OCI-LY1 (cell line): ENCODE data around the gene ZFP1.

Experiments
- H2AFZ ChIP-seq: fragments of 200-600 bp; sonication (generic), shearing (Covaris generic); 2 replicates; pipeline ENCODE4 v1.6.0; 2014; ENCODE audit warnings: antibody characterized with exemption, mild to moderate bottlenecking, low read length
- H3F3A ChIP-seq: fragments of 200-600 bp; sonication (generic), shearing (Covaris generic); 2 replicates; pipeline ENCODE4 v1.6.0; 2014; ENCODE audit warnings: mild to moderate bottlenecking, antibody characterized with exemption, low read length, moderate library complexity; ENCODE audit not compliant: insufficient read depth
- H3K27ac ChIP-seq: fragments of 200-600 bp; sonication (generic); 2 replicates; pipeline ENCODE4 v1.5.1; 2014; ENCODE audit warnings: low read length, mixed run types, mild to moderate bottlenecking, low read depth; ENCODE audit not compliant: poor library complexity, severe bottlenecking
- H3K27me3 ChIP-seq: fragments of 200-600 bp; sonication (generic); 2 replicates; pipeline ENCODE4 v1.6.0; 2014; ENCODE audit warnings: antibody characterized with exemption, mild to moderate bottlenecking, low read length, moderate library complexity; ENCODE audit not compliant: insufficient read depth
- H3K36me3 ChIP-seq: fragments of 200-600 bp; sonication (generic); 2 replicates; pipeline ENCODE4 v1.6.1; 2014; ENCODE audit warnings: mild to moderate bottlenecking, antibody characterized with exemption, low read length, moderate library complexity, mixed read lengths; ENCODE audit not compliant: insufficient read depth
- H3K4me1 ChIP-seq: fragments of 200-600 bp; sonication (generic); 2 replicates; pipeline ENCODE4 v1.5.1; 2014; ENCODE audit warnings: mild to moderate bottlenecking, low read length, moderate library complexity; ENCODE audit not compliant: insufficient read depth, severe bottlenecking
- H3K4me2 ChIP-seq: fragments of 200-600 bp; sonication (generic), shearing (Covaris generic); 2 replicates; pipeline ENCODE4 v1.6.1; 2014; ENCODE audit warnings: low read length
- H3K4me3 ChIP-seq: fragments of 200-600 bp; sonication (generic); 2 replicates; pipeline ENCODE4 v1.5.1; 2014; ENCODE audit warnings: low read length, low read depth, mild to moderate bottlenecking, mixed read lengths; ENCODE audit not compliant: poor library complexity, severe bottlenecking
- H3K79me2 ChIP-seq: fragments of 200-600 bp; shearing (Covaris generic); 2 replicates; pipeline ENCODE4 v1.6.1; 2016; ENCODE audit warnings: mixed run types, low read length, mixed read lengths; ENCODE audit not compliant: insufficient read depth
- H3K9ac ChIP-seq: fragments of 200-600 bp; sonication (generic), shearing (Covaris generic); 2 replicates; pipeline ENCODE4 v1.6.1; 2014; ENCODE audit warnings: mild to moderate bottlenecking, low read length, mixed read lengths
- H3K9me2 ChIP-seq: fragments of 200-600 bp; sonication (generic), shearing (Covaris generic); 2 replicates; pipeline ENCODE4 v1.6.1; 2014; ENCODE audit warnings: low read depth, mild to moderate bottlenecking, low read length, mixed read lengths
- H3K9me3 ChIP-seq: fragments of 200-600 bp; shearing (Covaris generic); 2 replicates; pipeline ENCODE4 v1.6.1; 2014; ENCODE audit warnings: low read length, mixed read lengths
- H4K20me1 ChIP-seq: fragments of 200-600 bp; sonication (generic), shearing (Covaris generic); 2 replicates; pipeline ENCODE4 v1.6.0; 2016; ENCODE audit warnings: mild to moderate bottlenecking, low read length; ENCODE audit not compliant: insufficient read depth
- EZH2 ChIP-seq: fragments of 200-600 bp; sonication (generic), shearing (Covaris generic); IDR thresholded peaks from 2 replicates; pipeline ENCODE4 v1.8.0; 2017; ENCODE audit warnings: borderline replicate concordance, mixed run types, mild to moderate bottlenecking, antibody characterized with exemption, low read length, moderate library complexity, mixed read lengths
- TF ChIP-seq, protein P1 (sequence below): fragments of 200-600 bp; sonication (generic), shearing (Covaris generic); IDR thresholded peaks from 2 replicates; pipeline ENCODE4 v1.5.1; 2017; ENCODE audit warnings: mild to moderate bottlenecking, antibody characterized with exemption, low read length, moderate library complexity, mixed read lengths

The ZFP1 gene

GRCh38 chr16:75138636-75139035 lies 9.7 kb upstream of the ZFP1 start:
- H3K4me3 ChIP-seq, result no peak overlapping the region
- no peak overlapping the region for H2AFZ ChIP-seq
- no peaks in the 10 kb centered on the region for H3K9me3 ChIP-seq
- H4K20me1 ChIP-seq, result no peaks in the 10 kb centered on the region
- no peaks in the 10 kb centered on the region for H3F3A ChIP-seq
- H3K9me2 ChIP-seq, result no peaks in the 10 kb centered on the region
- no peaks in the 10 kb centered on the region for H3K27me3 ChIP-seq
- no peak overlapping the region for H3K9ac ChIP-seq
- TF ChIP-seq, protein P1, sequence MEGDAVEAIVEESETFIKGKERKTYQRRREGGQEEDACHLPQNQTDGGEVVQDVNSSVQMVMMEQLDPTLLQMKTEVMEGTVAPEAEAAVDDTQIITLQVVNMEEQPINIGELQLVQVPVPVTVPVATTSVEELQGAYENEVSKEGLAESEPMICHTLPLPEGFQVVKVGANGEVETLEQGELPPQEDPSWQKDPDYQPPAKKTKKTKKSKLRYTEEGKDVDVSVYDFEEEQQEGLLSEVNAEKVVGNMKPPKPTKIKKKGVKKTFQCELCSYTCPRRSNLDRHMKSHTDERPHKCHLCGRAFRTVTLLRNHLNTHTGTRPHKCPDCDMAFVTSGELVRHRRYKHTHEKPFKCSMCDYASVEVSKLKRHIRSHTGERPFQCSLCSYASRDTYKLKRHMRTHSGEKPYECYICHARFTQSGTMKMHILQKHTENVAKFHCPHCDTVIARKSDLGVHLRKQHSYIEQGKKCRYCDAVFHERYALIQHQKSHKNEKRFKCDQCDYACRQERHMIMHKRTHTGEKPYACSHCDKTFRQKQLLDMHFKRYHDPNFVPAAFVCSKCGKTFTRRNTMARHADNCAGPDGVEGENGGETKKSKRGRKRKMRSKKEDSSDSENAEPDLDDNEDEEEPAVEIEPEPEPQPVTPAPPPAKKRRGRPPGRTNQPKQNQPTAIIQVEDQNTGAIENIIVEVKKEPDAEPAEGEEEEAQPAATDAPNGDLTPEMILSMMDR, result no peak
- no peak for TF ChIP-seq EZH2
- H3K4me1 ChIP-seq, result no peaks in the 10 kb centered on the region
- no peaks in the 10 kb centered on the region for H3K36me3 ChIP-seq
- no peak overlapping the region for H3K27ac ChIP-seq
- H3K4me2 ChIP-seq, result no peak overlapping the region
- H3K79me2 ChIP-seq, result no peaks in the 10 kb centered on the region

DNA sequence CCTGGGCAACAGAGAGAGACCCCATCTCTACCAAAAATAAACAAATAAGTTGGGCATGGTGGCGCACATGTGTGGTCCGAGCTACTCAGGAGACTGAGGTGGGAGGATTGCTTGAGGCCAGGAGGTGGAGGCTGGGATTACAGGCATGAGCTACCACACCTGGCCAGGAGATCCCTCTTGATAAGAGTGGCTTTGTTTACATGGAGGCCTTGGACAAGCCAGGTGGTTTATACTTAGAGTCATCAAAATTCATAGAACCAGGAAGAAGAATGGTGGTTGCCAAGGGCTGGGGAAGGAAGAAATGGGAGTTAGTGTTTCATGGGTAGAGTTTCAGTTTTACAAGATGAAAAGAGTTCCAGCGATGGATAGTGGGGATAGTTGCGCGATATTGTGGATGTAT lies 8.8 kb upstream of the ZFP1 start:
- H3K27ac ChIP-seq, result no peak overlapping the region
- no peaks in the 10 kb centered on the region for H3K4me1 ChIP-seq
- H4K20me1 ChIP-seq, result no peaks in the 10 kb centered on the region
- no peaks in the 10 kb centered on the region for H3K9me3 ChIP-seq
- H3K4me3 ChIP-seq, result no peak overlapping the region
- TF ChIP-seq, protein P1, result no peak
- no peak for TF ChIP-seq EZH2
- no peak overlapping the region for H3K9ac ChIP-seq
- H3K27me3 ChIP-seq, result no peaks in the 10 kb centered on the region
- no peak overlapping the region for H3K4me2 ChIP-seq
- no peaks in the 10 kb centered on the region for H3K79me2 ChIP-seq
- H3K9me2 ChIP-seq, result no peaks in the 10 kb centered on the region
- H3F3A ChIP-seq, result no peaks in the 10 kb centered on the region
- no peaks in the 10 kb centered on the region for H3K36me3 ChIP-seq
- no peak overlapping the region for H2AFZ ChIP-seq

DNA sequence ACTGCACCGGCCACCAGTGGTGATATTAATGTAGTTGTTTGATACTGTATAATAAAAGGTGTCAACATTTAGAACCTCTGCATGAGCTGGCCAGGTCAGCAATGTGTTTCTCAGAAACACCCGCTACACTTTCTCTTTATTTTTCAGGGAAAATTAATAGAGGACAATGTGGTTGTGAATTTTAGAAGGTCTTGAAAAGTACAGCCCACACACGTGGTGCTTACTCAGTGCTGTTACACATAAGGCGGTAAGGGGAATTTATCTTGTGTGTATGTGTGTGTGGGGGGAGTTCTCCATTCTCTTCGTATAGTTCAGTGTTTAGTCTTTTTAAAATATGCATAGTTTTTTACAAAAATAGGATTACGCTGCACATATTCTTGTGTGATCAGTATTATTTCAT lies 4.4 kb upstream of the ZFP1 start:
- TF ChIP-seq EZH2, result no peak
- TF ChIP-seq, protein P1, result no peak
- H3K4me2 ChIP-seq, result no peak overlapping the region
- no peaks in the 10 kb centered on the region for H3K36me3 ChIP-seq

More for the DNA sequence above, 4.4 kb upstream of the ZFP1 start:
- Histone ChIP-seq H3K4me1 (peaks cover 4% of the 10 kb centered on the region), H2AFZ (no peak overlapping the region), H4K20me1 (no peaks in the 10 kb centered on the region), H3K9me2 (no peaks in the 10 kb centered on the region), H3K27me3 (no peaks in the 10 kb centered on the region), H3F3A (no peaks in the 10 kb centered on the region), H3K79me2 (no peaks in the 10 kb centered on the region), H3K9me3 (no peaks in the 10 kb centered on the region), H3K27ac (no peak overlapping the region), H3K9ac (no peak overlapping the region), H3K4me3 (no peak overlapping the region)
